HG03139 (cell line): ENCODE results near the gene GNPNAT1.
"Not testable (repeated sequence)": the region's sequence is repeated elsewhere in the genome, so short reads cannot be mapped to it uniquely, and the experiment has no call there.

Source experiments
- ATAC-seq: cut with Tn5 transposase; IDR thresholded peaks from one replicate; pipeline ENCODE4 v1.9.1; 2021; ENCODE audit not compliant: unreplicated experiment

GNPNAT1 gene

DNA sequence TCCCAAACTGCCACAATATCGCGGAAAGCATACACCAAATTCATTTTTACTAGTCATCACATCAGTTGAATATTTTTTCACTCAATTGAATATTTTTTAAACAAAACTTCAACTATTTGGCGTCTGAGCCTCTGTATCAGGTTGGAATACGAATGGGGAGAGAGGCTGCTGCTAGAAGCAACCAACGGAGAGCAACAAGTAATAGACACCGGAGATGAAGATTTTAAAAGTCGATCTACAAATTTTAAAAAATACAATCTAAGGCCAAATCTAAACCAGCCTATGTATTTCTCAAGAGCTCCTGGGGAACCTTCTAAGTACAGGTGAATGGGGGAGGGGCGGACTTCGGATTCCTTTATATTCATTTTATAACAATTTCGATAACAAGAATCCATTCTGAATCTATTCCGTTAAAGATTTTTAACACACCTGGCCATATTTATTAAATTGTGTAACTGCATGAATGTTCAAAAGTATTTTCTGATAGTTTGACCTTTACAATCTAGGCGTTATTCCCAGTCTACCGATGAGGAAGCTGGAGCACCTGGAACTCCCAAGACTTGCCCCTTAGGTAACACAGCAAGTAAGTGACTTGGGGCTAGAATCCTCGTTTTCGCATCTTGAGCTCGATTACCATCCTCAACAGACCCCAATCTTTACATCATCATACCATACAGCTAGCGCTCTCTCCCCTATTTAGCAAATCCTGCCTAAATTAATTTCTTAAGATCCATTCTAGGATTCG, 1.2 kb downstream of the GNPNAT1 start:
- no peak for ATAC-seq

DNA sequence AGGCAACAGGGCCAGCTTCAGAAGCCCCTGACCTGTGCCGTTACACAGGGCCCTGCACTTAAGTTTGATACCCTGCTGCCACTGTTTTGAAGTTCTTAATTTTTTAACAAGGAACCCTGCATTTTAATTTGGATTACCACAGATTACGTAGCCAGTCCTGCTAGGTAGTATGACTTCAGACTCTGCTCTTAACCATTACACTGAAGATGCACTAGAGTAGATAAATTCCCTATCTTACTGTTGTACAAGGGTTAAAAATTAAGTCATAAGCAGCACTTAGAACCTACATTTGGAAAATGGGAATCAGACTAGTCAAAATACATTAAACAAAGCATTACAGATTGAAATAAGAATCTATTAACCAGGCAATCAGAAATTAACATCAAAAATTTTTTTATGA, 2.3 kb downstream of the GNPNAT1 start:
- no peak for ATAC-seq

DNA sequence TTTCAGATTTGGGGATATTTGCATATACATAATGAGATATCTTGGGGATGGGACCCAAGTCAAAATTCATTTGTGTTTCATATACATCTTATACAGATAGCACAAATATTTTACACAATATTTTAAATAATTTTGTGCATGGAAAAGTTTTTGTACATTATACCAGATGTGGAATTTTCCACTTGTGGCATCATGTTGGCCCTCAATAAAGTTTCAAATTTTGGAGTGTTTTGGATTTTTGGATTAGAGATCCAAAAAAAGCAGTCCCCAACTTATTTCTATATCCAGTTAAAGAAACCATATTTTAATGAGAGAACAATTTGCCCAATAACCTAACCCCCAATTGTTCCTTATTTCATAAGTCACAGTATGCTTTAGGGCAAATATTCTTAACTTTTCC, 4.5 kb downstream of the GNPNAT1 start:
- no peak for ATAC-seq

DNA sequence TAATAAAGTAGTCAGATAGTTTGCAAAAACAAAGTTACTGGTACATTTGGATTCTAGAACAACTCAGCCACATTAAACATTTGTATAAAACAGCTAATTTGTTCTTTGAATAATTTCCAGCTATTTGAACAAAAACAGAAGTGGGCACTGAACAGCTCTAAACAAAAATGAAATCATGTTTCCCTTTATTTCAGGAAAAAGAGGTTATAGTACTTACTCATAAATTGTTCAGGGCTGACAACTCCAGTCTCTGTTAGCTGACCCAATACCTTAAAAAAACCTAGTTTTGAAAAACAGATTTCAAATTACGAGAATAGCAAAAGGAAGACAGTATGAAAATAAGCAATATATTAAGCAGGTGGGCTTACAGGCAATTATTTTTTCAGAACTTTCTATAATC, 8.2 kb downstream of the GNPNAT1 start:
- ATAC-seq = no peak

DNA sequence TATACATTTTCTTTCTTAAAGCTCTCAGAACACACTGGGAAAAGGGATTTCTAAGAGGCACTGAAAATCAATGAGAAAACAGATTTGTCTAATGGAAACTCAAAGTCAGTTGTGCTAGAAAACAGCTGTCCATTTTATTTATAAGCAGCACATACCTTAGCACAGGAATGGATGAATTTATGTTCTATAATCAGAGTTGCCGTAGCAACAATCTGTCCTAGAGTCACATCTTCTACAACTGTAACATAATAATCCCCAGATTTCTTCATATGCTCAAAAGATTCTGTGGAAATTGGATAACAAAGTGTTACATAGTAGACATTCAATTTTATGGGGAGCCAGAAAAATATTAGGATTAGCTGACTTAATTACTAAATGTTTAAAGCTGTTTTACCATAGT, 9.8 kb downstream of the GNPNAT1 start:
- ATAC-seq = no peak

DNA sequence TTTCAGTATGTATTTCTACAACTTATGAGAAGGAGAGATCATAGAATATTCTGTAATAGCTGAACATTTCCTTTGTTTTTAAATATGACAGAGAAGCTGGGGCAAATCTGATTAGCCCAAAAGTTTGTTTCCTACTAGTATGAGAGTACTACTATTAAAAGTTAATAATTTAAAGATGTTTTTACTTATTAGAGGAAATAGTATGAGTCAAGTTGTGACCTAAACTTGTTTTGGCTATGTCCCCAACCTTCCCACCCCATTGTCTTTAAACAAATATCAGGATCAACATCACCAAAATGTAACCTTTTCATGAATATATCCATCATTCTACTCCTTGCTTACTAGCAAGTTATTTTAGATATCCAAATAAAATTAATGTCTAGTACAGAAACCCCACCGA, 10.5 kb downstream of the GNPNAT1 start:
- ATAC-seq = no peak

DNA sequence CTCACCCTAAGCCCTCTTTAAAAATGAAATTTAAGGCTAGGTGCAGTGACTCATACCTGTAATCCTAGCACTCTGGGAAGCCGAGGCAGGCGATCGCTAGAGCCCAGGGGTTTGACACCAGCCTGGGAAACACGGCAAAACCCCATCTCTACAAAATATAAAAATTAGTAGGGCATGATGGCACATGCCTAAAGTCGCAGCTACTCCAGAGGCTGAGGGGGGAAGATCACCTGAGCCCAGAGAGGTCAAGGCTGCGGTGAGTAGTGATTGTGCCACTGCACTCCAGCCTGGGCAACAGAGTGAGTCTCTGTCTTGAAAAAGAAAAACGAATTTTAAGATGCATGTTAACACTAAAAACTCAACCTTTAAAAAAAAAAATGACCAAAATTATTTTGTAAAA, 12.7 kb downstream of the GNPNAT1 start:
- no peak for ATAC-seq

DNA sequence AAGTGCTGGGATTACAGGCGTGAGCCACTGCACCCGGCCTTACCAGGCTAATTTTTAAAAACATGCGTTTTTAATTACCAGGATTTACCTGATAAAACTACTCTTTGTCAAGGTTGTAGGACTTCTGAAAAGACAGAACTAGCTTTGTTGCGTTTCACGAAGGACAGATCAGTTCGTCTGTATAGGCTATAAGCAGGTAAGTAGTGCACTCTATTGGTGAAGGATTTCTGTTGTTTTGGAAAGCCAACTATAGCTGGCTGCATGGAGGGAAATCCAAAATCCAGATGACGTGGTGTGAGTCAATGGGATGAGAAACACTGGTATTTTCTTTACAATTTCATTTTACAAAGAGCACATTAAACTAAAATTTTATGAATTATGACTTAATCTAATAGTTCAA, 14.6 kb downstream of the GNPNAT1 start:
- no peak for ATAC-seq

DNA sequence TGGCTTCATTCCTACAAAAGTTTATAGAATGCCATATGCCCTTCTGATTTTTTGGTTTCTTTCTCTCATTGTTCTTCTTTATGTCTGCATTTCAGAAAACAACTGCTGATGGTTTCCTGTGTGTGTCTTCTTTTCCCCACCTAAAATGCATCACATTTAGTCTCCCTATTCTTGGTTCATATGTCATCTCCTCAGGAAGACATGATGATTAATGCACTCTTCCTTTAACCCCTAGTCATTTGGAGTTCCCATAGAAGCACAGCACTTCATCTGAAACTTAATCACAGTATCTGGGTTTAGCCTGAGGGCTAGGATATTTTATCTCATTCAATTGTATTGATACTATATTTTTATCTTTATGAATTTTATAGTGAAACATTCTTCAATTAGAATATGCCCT, 21.5 kb downstream of the GNPNAT1 start:
- no peak for ATAC-seq

DNA sequence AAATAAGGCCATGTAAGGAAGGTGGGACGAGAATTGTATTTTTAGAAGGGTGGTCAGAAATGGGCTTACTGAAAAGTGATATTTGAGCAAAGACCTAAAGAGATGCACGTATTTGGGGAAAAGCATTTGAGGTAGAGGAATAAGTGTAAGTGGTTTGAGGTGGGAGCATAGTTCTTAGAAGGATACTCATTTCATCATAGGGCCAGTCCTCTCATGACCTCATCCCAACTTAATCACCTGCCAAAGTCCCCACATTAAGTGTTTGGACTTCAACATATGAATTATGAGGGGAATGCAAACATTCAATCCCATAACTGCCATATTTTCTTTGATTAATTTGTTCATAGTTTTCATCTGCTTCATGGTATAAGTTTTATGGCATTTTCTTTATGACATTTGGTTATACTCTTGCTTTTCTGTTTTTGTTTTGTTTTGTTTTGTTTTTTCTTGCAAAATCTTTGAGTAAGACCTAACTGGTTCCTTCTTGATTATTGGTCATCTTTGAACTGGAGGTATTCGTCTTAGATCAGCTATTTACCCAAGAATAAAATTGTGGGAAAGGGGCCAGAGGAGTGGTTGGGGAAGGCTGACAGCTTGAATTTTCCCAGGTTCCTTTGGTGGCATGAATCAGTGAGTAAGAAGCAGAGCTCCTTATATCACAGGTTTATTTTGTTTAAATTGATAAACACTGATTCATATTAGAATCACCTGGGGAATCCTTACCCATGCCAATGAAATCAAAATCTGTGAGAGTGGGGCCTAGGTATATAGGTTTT, 24.2 kb downstream of the GNPNAT1 start:
- ATAC-seq = no peak

DNA sequence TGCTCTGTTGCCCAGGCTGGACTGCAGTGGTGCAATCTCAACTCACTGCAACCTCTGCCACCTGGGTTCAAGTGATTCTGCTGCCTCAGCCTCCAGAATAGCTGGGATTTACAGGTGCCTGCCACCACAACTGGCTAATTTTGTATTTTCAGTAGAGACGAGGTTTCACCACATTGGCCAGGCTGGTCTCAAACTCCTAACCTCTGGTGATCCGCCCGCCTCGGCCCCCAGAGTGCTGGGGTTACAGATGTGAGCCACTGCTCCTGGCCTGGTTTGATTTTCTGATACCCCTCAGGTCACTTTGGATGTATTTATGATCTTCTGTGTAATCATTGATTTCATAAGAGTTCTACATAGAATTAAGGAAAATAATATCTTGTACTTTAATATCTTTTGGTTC, 28.5 kb downstream of the GNPNAT1 start:
- not testable (repeated sequence) for ATAC-seq

DNA sequence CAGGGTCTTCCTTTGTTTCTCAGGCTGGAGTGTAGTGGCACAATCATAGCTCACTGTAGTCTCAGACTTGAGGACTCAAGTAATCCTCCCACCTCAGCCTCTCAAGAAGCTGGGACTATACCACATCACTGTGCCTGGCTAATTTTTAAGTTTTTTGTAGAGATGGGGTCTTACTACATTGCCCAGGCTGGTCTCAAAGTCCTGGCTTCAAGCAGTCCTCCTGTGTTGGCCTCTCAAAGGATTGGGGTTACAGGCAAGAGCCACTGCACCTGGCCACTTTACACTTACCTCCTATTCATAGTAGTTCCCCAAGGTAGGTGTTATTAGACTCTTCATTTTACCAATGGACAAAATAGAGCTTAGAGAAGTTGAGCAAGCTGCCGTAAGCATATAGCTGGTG, 32.3 kb downstream of the GNPNAT1 start:
- ATAC-seq = no peak

DNA sequence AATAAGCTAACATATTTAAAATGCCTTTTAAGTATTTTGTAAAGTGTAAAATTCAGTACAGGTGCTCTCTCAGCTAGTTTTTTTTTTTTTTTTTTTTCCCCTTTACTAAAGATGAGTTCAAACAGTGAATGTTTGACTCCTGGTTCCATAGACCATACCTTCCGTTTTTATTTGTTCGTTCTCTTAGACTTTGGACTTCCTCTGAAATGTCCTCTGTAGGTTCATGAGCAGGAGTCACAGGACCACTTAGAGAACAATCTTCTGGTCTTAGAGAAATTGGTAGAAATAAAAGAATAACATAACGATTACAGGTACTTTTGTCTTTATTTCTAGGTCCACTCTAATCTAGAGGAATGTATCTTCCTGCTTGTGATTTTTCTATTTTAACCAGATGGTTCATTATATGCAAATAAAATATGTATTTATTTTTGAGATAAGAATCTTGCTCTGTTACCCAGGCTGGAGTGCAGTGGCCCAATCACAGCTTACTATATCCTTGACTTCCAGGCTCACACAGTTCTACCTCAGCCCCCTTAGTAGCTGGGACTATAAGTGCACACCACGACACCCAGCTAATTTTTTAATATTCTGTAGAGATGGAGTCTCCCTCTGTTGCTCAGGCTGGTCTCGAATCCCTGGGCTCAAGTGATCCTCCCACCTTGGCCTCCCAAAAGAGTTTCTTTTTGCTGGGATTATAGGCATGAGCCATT, 35.6 kb downstream of the GNPNAT1 start:
- no peak for ATAC-seq

DNA sequence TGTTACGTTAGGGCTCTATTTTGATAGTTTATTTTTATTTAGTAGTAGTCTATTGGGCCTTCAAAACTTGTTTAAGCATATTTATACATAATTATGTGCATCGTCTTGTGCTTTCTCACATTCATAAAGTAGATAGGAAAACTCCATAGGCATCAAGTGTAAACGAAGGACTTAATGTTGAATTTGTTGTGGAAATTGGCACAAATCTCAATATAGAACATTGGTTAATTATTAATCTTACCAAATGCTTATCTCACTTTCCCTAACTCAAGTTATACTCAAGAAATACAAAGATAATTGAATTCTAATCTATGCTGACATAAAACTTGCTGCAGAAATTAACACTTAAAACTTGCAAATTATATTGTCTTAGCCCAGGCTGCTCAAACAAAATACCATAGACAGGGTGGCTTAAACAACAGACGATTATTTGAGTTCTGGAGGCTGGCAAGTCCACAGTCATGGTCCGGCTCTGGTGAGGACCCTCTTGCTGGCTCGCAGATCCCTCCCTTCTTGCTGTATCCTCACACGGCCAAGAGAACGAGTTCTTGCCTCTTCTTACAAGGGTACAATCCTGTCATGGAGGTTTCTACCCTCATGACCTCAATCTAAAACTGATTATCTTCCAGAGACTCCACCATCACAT, 42.6 kb downstream of the GNPNAT1 start:
- ATAC-seq = no peak

DNA sequence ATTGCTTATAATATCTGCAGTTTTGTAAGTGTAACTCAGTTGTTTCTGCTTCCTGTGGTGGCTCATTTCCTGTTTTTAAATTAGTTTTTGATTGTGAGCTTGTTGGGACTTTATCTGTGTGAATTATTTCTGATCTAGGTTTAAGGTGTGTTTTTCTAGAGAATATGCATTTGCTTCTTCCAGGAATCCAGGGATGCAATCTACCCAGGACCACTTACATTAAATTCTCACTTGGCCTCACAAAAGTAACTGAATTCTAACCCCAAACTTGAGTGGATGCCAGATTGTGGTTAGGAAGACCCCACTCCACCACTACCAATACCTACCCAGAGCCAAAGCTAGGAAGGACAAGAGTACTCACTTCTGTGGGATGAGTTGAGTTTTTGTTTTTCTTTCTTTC, 49.5 kb downstream of the GNPNAT1 start:
- ATAC-seq = no peak

DNA sequence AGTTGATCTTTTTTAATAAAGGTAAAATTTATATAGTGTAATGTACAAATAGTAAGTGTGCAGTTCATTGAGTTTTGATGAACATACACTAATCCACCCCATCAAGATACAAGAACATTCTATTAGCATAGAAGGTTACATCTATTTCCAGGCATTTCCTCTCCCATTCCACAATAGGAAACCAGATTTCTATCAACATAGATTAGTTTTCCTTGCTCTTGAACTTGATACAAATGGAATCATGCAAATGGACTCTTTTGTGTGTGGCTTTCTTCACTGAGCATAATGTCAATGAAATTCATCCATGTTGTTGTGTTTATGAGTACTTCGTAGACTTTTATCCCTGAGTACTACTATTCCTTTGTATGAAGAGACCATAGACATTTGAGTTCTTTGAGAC, 50.7 kb downstream of the GNPNAT1 start:
- no peak for ATAC-seq

DNA sequence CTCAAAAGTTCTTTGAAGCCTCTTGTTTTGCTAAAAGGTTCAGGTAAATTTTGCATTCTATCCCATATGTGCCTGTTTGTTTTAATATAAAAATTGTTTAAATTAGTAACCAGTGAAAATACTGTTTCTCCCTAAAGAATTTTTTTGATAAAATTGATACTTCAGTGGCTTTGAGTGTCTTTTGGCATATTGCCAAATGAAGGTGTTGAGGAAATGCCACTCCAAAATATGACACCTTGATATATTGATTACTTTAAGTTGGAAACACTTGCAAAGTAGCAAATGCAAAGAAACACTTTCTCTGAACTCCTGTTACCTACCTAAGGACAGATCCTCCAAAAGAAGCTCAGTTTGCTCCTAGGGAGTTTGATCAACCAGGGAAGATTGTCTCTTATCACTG, 53.0 kb downstream of the GNPNAT1 start:
- no peak for ATAC-seq

DNA sequence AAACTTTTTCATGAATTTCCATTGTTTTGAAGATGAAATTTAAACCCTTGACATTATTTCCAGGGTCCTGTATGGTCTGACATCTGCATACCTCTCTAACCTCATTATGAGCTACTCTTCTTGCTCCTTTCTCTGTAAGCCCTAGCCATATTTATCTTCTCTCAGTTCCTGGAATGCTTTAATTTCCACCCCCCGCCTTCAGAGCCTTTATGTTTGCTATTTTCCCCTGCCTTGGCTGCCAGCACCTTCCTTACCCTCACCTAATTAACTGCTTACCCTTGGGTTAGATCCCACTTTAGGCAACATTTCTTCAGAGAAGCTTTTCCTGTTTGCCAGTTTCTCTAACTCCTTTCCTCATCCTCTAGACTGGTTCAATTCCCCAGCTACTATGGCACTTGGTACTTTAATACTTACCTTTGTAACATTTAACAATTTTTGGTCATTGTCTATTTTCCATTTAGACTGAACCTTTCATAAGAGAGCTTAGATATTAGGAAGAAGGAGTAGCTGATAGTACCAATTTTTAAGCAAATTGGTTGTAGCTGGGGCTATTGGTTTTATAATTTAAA, 55.4 kb downstream of the GNPNAT1 start:
- no peak for ATAC-seq

DNA sequence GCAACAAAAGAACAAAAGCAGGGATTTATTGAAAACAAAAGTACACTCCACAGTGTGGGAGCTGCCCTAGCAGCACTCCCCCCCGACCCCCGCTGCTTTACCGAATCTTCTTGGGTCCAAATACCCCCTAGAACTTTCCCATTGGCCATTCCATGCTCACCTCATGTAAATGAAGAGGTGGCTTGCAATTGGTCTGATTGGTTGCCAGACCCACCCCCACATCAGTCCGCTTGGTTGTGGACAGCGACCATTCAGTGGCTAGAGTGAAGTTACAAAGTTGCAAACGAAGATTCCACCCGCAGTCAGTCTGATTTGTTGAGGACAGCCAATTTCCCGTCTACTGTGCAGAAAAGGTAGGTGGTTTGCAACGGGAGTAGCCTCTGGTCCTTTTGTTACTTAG, 57.6 kb downstream of the GNPNAT1 start:
- ATAC-seq = no peak

DNA sequence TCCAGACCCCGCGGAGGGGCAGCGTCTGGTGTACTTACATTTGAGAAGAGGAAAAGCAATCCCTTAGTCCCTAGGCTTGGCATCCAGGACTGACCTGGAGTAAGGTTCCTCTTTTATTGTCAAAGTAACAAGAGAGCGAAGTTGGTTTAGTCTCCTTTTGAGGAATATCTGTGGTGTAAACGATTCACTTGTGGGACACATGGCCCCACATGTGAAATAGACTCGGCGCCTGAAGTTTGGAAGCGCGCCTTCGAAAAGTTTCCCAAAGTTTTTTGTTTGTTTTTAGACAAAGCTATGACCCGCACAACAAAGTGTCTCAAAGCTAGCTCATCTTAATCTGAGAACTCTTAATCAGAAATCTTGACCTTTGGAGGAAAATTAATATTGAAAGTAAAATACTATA, 60.7 kb downstream of the GNPNAT1 start:
- ATAC-seq = no peak
